GM18858 (cell line): Measurements from ENCODE around the gene ZKSCAN5.
"Not testable (repeated sequence)": the region's sequence is repeated elsewhere in the genome, so short reads cannot be mapped to it uniquely, and the experiment has no call there.

Source experiments
- ATAC-seq: cut with Tn5 transposase; IDR thresholded peaks from one replicate; pipeline ENCODE4 v1.9.1; 2021; ENCODE audit not compliant: unreplicated experiment

Gene ZKSCAN5

DNA sequence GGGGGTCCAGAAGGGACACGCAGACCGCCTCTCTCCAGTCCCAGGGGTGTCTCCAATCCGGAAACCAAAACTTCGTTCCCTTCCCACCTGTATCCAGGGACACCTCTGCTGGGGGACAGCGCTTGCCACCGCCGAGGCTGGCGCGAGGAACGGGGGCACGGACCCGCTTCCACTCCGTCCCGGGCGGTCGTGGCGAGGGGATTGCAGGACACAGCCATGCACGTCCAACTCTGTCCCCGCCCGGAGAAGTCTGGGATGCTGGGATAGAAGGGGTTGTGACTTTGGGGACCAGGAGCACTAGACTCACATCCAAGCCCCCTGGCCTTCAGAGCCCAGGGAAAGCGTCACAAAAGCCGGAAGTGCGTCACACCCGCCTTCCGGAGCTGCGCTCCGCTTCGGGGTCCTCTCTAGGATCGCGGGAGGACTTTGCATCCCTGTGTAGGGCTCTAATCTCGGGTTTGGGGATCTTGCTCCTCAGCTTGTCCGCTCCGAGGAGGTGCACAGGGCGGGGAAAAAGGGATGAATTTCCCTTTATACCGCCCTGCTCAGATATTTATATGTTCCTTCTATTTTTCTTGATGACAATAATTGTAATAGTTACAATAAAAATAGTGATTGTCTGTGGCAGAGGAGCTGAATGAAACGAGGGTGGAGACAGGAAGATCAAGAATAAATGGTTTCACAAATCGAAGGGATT, 47.5 kb downstream of the ZKSCAN5 start, which contains the start of gene FAM200A:
TSS of gene FAM200A (minus strand) at position 348 of the 697 bp plus-strand sequence. CDS start 3,707 bp downstream, outside the sequence.
- ATAC-seq: peak; percentile 68

DNA sequence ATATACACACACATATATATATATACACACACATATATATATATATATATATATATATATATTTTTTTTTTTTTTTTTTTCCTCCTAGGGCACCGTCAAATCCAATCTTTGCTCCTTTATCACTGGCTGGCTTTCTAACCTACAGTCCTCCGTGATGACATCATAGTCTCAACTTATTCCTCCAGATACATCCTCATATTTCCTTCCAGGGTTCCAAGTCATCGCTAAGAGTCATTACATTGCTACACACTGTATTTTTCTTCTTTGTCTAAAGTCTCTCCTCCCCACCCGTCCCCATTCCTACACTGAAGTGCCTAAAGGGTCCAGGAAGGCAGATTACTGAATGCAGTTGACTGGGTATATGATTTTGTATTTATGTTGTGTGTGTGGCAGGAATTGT, 48.6 kb downstream of the ZKSCAN5 start:
- no peak for ATAC-seq

DNA sequence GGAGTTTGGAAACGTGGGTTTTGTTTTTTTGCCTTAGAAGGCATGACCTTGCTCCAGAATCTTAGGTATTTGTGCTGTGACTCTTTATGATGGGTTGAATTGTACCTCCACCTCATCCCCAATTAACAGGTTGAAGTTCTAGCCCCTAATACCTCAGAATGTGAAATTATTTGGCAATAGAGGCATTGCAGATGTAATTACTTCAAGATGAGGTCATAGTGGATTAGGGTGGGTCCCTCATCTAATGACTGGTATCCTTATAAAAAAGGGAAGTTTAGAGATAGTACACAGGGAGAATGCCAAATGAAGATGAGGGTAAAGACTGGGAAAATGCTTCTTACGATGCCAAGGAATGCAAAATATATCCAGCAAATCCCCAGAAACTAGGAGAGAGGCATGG, 50.5 kb downstream of the ZKSCAN5 start:
- ATAC-seq: no peak

GRCh38 chr7:99557196-99557607, 52.7 kb downstream of the ZKSCAN5 start:
- ATAC-seq: no peak

GRCh38 chr7:99557940-99558305, 53.5 kb downstream of the ZKSCAN5 start:
- peak; percentile 23 for ATAC-seq

GRCh38 chr7:99558306-99559174, 54.1 kb downstream of the ZKSCAN5 start, which contains the start of gene ZNF655:
TSS of gene ZNF655 (plus strand) at chr7:99558642. CDS start at chr7:99560560, 1,918 bp downstream.
- ATAC-seq: peak; percentile 38

GRCh38 chr7:99559175-99559915, 54.9 kb downstream of the ZKSCAN5 start:
- ATAC-seq: no peak

DNA sequence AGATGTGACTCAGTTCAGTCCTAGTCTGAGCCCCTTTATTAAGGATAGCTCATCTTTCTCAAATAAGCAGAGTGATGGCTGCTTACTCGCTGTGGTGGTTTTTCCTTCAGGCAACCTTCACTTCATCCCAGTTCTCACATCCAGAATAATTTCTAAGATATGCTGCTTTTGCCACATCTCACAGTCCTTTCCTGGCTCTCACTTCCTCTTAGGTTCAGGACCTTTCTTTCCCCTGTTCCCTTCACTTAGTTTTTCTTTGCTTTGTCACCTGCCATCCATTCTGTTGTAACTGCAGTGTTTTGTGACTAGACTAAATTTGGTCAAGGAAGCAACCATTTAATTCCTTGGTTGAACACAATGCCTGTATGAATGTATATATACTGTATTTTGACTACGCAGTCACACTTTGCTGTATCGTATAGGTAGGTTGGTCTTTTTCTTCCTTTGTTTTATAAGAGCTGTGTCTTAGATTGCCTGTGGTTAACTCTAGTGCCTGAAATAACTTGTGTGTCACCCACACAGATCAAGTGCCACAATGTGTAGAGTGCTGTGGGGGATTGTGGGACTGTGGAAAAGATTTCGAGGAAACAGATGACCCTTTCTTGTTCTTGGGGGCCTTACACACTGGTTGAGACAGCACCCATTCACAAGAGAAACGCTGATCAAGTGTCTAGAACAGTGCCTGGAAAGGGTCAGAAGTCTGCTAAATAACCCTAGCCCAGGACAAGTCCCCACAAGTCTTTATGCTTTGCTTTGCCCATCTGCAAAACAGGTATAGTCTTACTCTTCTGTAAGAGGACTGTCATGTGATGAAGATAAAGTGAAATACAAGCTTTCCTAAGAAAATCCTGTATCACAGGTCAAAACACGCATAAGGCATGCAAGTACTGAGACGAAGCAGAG, 56.6 kb downstream of the ZKSCAN5 start:
- ATAC-seq: no peak

DNA sequence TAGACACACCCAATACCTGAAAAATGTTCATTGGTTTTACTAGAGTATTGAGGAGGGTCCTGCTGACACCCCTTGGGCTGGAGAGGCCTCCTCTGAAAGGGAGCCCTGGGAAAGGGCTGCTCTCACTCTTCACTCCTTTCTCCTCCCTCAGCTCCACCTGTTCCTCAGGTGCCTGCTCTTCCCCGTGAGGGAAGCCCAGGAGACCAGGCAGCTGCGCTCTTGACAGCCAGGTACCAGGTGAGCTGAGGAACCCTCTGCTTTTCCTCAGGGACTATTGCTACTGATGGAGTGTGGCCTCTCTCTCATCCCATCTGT, 57.2 kb downstream of the ZKSCAN5 start:
- ATAC-seq: no peak

- ATAC-seq: no peak
Measured at GRCh38 chr7:99562114-99562784, 57.8 kb downstream of the ZKSCAN5 start.

DNA sequence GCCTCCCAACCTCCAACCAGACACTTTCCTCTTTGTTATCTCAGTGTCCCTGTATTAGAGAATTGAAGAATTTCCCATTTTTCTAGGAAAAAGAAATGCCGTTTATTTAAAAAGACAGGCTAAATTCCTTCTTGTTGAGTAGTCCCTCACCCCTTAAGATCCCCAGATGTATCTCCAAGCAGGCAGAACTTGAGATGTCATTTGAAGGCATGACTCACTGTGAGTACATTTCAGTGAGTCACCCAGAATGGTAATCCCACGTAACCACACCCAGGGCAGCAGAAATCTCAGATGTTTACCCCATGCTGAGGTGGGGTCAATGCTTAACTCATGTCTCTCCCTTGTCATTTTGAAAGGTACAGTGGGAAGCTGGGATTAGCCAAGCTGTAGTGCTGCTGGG, 58.4 kb downstream of the ZKSCAN5 start:
- no peak for ATAC-seq

- no peak for ATAC-seq
Measured at GRCh38 chr7:99563650-99564049, 59.2 kb downstream of the ZKSCAN5 start.

DNA sequence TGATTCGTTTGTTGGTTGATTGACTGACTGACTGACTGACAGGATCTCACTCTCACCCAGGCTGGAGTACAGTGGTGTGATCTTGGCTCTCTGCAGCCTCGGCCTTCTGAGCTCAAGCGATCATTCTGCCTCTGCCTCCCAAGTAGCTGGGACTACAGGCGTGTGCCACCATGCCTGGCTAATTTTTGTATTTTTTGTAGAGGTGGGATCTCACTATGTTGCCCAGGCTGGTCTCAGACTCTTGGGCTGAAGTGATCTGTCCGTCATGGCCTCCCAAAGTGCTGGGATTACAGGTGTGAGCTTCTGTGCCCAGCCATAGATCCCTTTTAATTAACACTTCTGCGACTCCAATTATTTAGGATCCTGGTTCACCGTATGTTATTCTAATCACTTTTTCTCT, 64.3 kb downstream of the ZKSCAN5 start:
- not testable (repeated sequence) for ATAC-seq

- no peak for ATAC-seq
Measured at GRCh38 chr7:99571768-99572167, 67.3 kb downstream of the ZKSCAN5 start.

GRCh38 chr7:99573257-99573656, 68.8 kb downstream of the ZKSCAN5 start:
- no peak for ATAC-seq

DNA sequence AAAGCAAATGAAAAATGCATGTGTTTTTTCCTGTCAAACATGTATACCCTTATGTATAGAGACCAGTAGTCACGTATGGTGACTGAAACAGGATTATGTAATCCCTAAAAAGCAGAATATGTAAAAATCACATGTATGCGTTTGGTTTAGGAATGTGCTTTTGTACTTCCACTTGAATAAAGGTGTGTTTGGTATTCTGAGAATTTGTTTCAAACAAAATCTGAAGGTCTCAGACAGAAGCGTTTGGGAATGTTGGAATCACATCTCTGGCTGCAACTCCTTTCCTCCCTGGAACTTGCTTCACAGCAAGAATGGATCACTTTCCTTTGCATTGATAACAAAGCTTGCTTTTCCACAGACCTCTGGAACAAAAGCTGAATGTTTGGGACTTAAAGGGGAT, 71.8 kb downstream of the ZKSCAN5 start:
- ATAC-seq: no peak

GRCh38 chr7:99579281-99579955, 75.0 kb downstream of the ZKSCAN5 start:
- no peak for ATAC-seq

GRCh38 chr7:99579956-99580777, 75.7 kb downstream of the ZKSCAN5 start:
- ATAC-seq: no peak
